Activated CD8-positive, alpha-beta memory T cell treated with anti-CD3 and anti-CD28 coated beads for 1 hour (primary cell): ENCODE results near the gene GRM7.

Experiments used
- DNase-seq, 2 donors: peaks; one replicate each; pipeline ENCODE4 v3.0.0-alpha.2; 2020; ENCODE audit warnings: low read depth in 1 of 2; ENCODE audit errors: extremely low read depth in 1 of 2

The GRM7 gene

GRCh38 chr3:7630925-7631324 lies 770.0 kb downstream of the GRM7 start:
- no peak for DNase-seq

- DNase-seq: no peak
These were observed 771.4 kb downstream of the GRM7 start for GRCh38 chr3:7632305-7632704.

GRCh38 chr3:7637694-7638093 lies 776.8 kb downstream of the GRM7 start:
- no peak for DNase-seq

- DNase-seq: no peak
These were observed 777.2 kb downstream of the GRM7 start for GRCh38 chr3:7638103-7638502.

- DNase-seq: no peak
These were observed 779.9 kb downstream of the GRM7 start for GRCh38 chr3:7640787-7641186.

GRCh38 chr3:7646851-7647250 lies 785.9 kb downstream of the GRM7 start:
- DNase-seq: no peak

- DNase-seq: no peak
These were observed 789.6 kb downstream of the GRM7 start for GRCh38 chr3:7650466-7650865.

GRCh38 chr3:7651274-7651673 lies 790.4 kb downstream of the GRM7 start:
- no peak for DNase-seq

GRCh38 chr3:7657214-7658112 lies 796.5 kb downstream of the GRM7 start:
- DNase-seq: no peak

GRCh38 chr3:7658294-7658693 lies 797.4 kb downstream of the GRM7 start:
- DNase-seq: no peak

GRCh38 chr3:7659079-7659478 lies 798.2 kb downstream of the GRM7 start:
- no peak for DNase-seq

GRCh38 chr3:7663771-7664170 lies 802.9 kb downstream of the GRM7 start:
- no peak for DNase-seq

- DNase-seq: no peak
These were observed 806.9 kb downstream of the GRM7 start for GRCh38 chr3:7667774-7668173.

GRCh38 chr3:7669641-7670040 lies 808.7 kb downstream of the GRM7 start:
- DNase-seq: no peak

GRCh38 chr3:7678521-7678920 lies 817.6 kb downstream of the GRM7 start:
- DNase-seq: no peak

GRCh38 chr3:7682822-7683229 lies 821.9 kb downstream of the GRM7 start:
- DNase-seq: no peak

GRCh38 chr3:7683426-7683825 lies 822.5 kb downstream of the GRM7 start:
- no peak for DNase-seq

- no peak for DNase-seq
These were observed 823.3 kb downstream of the GRM7 start for GRCh38 chr3:7684182-7684715.

GRCh38 chr3:7687428-7688147 lies 826.7 kb downstream of the GRM7 start:
- no peak for DNase-seq

- no peak for DNase-seq
These were observed 832.0 kb downstream of the GRM7 start for GRCh38 chr3:7692866-7693265.

GRCh38 chr3:7693976-7694375 lies 833.1 kb downstream of the GRM7 start:
- DNase-seq: no peak

GRCh38 chr3:7695049-7695448 lies 834.1 kb downstream of the GRM7 start:
- no peak for DNase-seq
